ENCODE results near the gene ACP7. TPM values are rescaled to one million over a fixed set of nuclear protein-coding genes. Genes with fewer than 3 reads are reported as not detected.

The ACP7 gene
- total RNA-seq, 2 donors from 2014 or later = not detected

GRCh38 chr19:39046037-39046821 is 37.9 kb upstream of the ACP7 start:
- no peaks in the 10 kb centered on the region for H3K4me1 ChIP-seq (ENCODE audit: control insufficient read depth in 1 of 2, low read depth in 2 of 2)
- no peak for ATAC-seq (ENCODE audit: insufficient number of reproducible peaks, low FRiP score, low read depth)
- DNase-seq (ENCODE audit: low spot score) = no peak
- H3K9me3 ChIP-seq = no peaks in the 10 kb centered on the region
- no peaks in the 10 kb centered on the region for H3K36me3 ChIP-seq
- TF ChIP-seq CTCF (IDR thresholded peaks at IDR 0.05) = no peak
- no peaks in the 10 kb centered on the region for H3K27me3 ChIP-seq (replicated peaks; ENCODE audit: insufficient read depth)
- H3K4me3 ChIP-seq = no peak overlapping the region
- H3K27ac ChIP-seq = no peak overlapping the region

- DNase-seq (ENCODE audit: low spot score) = no peak
- H3K36me3 ChIP-seq = no peaks in the 10 kb centered on the region
- ATAC-seq (ENCODE audit: insufficient number of reproducible peaks, low FRiP score, low read depth) = no peak
- no peaks in the 10 kb centered on the region for H3K9me3 ChIP-seq
- no peak overlapping the region for H3K27ac ChIP-seq
- no peaks in the 10 kb centered on the region for H3K4me1 ChIP-seq (ENCODE audit: control insufficient read depth in 1 of 2, low read depth in 2 of 2)
- H3K27me3 ChIP-seq (replicated peaks; ENCODE audit: insufficient read depth) = no peaks in the 10 kb centered on the region
- no peak overlapping the region for H3K4me3 ChIP-seq
- TF ChIP-seq CTCF (IDR thresholded peaks at IDR 0.05) = no peak
These were observed 37.1 kb upstream of the ACP7 start for GRCh38 chr19:39047073-39047472.

GRCh38 chr19:39052243-39052746 is 31.9 kb upstream of the ACP7 start:
- Histone ChIP-seq H3K27ac (no peak overlapping the region), H3K4me1 (ENCODE audit: control insufficient read depth in 1 of 2, low read depth in 2 of 2) (no peaks in the 10 kb centered on the region), H3K9me3 (no peaks in the 10 kb centered on the region), H3K4me3 (no peak overlapping the region), H3K36me3 (no peaks in the 10 kb centered on the region), H3K27me3 (replicated peaks; ENCODE audit: insufficient read depth) (no peaks in the 10 kb centered on the region)
- TF ChIP-seq CTCF (IDR thresholded peaks at IDR 0.05) = peak; percentile 64
- DNase-seq (ENCODE audit: low spot score) (peak; percentile 6), ATAC-seq (ENCODE audit: insufficient number of reproducible peaks, low FRiP score, low read depth) (peak; percentile 55)

GRCh38 chr19:39052846-39053245 is 31.3 kb upstream of the ACP7 start:
- Histone ChIP-seq H3K4me1 (ENCODE audit: control insufficient read depth in 1 of 2, low read depth in 2 of 2) (no peaks in the 10 kb centered on the region), H3K4me3 (no peak overlapping the region), H3K9me3 (no peaks in the 10 kb centered on the region), H3K27me3 (replicated peaks; ENCODE audit: insufficient read depth) (no peaks in the 10 kb centered on the region), H3K36me3 (no peaks in the 10 kb centered on the region), H3K27ac (no peak overlapping the region)
- ATAC-seq (ENCODE audit: insufficient number of reproducible peaks, low FRiP score, low read depth) = no peak
- no peak for DNase-seq (ENCODE audit: low spot score)
- no peak for TF ChIP-seq CTCF (IDR thresholded peaks at IDR 0.05)

GRCh38 chr19:39053276-39054090 is 30.7 kb upstream of the ACP7 start:
- H3K27me3 ChIP-seq (replicated peaks; ENCODE audit: insufficient read depth) = no peaks in the 10 kb centered on the region
- H3K4me1 ChIP-seq (ENCODE audit: control insufficient read depth in 1 of 2, low read depth in 2 of 2) = no peaks in the 10 kb centered on the region
- no peaks in the 10 kb centered on the region for H3K9me3 ChIP-seq
- H3K27ac ChIP-seq = no peak overlapping the region
- DNase-seq (ENCODE audit: low spot score) (no peak), ATAC-seq (ENCODE audit: insufficient number of reproducible peaks, low FRiP score, low read depth) (no peak)
- no peak for TF ChIP-seq CTCF (IDR thresholded peaks at IDR 0.05)
- no peak overlapping the region for H3K4me3 ChIP-seq
- H3K36me3 ChIP-seq = no peaks in the 10 kb centered on the region
